IMR-90 (cell line): ENCODE data around the gene BEND3. TPM values are rescaled to one million over a fixed set of nuclear protein-coding genes. Genes with fewer than 3 reads are reported as not detected.

Experiments
- ATAC-seq: fragments of 200-7000 bp; cut with Tn5 transposase; 2 replicates; pipeline ENCODE4 v1.9.1; 2020; ENCODE audit warnings: low read depth, mild to moderate bottlenecking, moderate library complexity
- BruUV-seq: library from RNA; stranded (reverse); fragments of 400-500 nt; replicated peaks from 2 replicates; lab custom pipeline; 2021; lab: Mats Ljungman, UMichigan
- CTCF ChIA-PET: fragments of 300-600 bp; formaldehyde crosslinking; extraction: SDS; loops from one replicate; lab custom pipeline; 2021; ENCODE audit warnings: antibody characterized with exemption; lab: Yijun Ruan, JAX
- POLR2A ChIA-PET: fragments of 300-600 bp; sonication (Branson Sonifier 250); formaldehyde crosslinking; loops from one replicate; lab custom pipeline; 2022; ENCODE audit warnings: antibody characterized with exemption; ENCODE audit not compliant: unreplicated experiment; lab: Charles Lee
- DNase-seq: peaks from one replicate; pipeline ENCODE4 v3.0.0; 2013
- H2AFZ ChIP-seq: replicated peaks from 2 replicates; pipeline ENCODE3; 2013; ENCODE audit warnings: low read length, mild to moderate bottlenecking; ENCODE audit not compliant: poor library complexity
- H2AK5ac ChIP-seq: 2 replicates; pipeline ENCODE4 v1.6.1; 2013; ENCODE audit warnings: low read depth, low read length, inconsistent platforms
- H2AK9ac ChIP-seq: replicated peaks from 2 replicates; pipeline ENCODE3; 2013; ENCODE audit warnings: mild to moderate bottlenecking, low read depth, low read length, moderate library complexity; ENCODE audit not compliant: poor library complexity
- H2BK120ac ChIP-seq: 2 replicates; pipeline ENCODE4 v1.6.1; 2013; ENCODE audit warnings: low read depth, low read length, inconsistent platforms
- H2BK15ac ChIP-seq: 3 replicates; pipeline ENCODE4 v1.6.1; 2013; ENCODE audit warnings: low read depth, low read length, inconsistent platforms
- H2BK20ac ChIP-seq: 2 replicates; pipeline ENCODE4 v1.6.1; 2013; ENCODE audit warnings: low read depth, mild to moderate bottlenecking, inconsistent platforms, low read length, moderate library complexity
- H2BK5ac ChIP-seq: 2 replicates; pipeline ENCODE4 v1.6.1; 2013; ENCODE audit warnings: mild to moderate bottlenecking, low read depth, low read length, inconsistent platforms; ENCODE audit not compliant: poor library complexity, severe bottlenecking
- H3K14ac ChIP-seq: replicated peaks from 2 replicates; pipeline ENCODE4 v1.6.1; 2013; ENCODE audit warnings: low read depth, low read length, inconsistent platforms
- H3K18ac ChIP-seq: 2 replicates; pipeline ENCODE4 v1.6.1; 2013; ENCODE audit warnings: low read depth, low read length, control low read depth
- H3K23ac ChIP-seq: 2 replicates; pipeline ENCODE4 v1.6.1; 2013; ENCODE audit warnings: low read depth, low read length, inconsistent platforms
- H3K27ac ChIP-seq: 2 replicates; pipeline ENCODE4 v1.5.1; 2013; ENCODE audit warnings: mild to moderate bottlenecking, control low read depth, low read length; ENCODE audit not compliant: insufficient read depth
- H3K27me3 ChIP-seq: 2 replicates; pipeline ENCODE4 v1.6.1; 2013; ENCODE audit warnings: low read length; ENCODE audit not compliant: control insufficient read depth, insufficient read depth
- H3K36me3 ChIP-seq: 2 replicates; pipeline ENCODE4 v1.6.1; 2013; ENCODE audit warnings: low read length, mixed read lengths; ENCODE audit not compliant: control insufficient read depth, insufficient read depth
- H3K4ac ChIP-seq: 2 replicates; pipeline ENCODE4 v1.6.1; 2013; ENCODE audit warnings: low read depth, low read length, inconsistent platforms
- H3K4me1 ChIP-seq: 2 replicates; pipeline ENCODE4 v1.6.1; 2013; ENCODE audit warnings: low read length, mixed read lengths; ENCODE audit not compliant: control insufficient read depth, insufficient read depth
- H3K4me2 ChIP-seq: 2 replicates; pipeline ENCODE4 v1.6.1; 2013; ENCODE audit warnings: low read depth, mild to moderate bottlenecking, control low read depth, low read length, moderate library complexity
- H3K4me3 ChIP-seq: 2 replicates; pipeline ENCODE4 v1.5.1; 2013; ENCODE audit warnings: low read depth, mild to moderate bottlenecking, control low read depth, low read length, moderate library complexity; ENCODE audit not compliant: insufficient read depth
- H3K56ac ChIP-seq: 2 replicates; pipeline ENCODE4 v1.6.1; 2013; ENCODE audit warnings: low read length, inconsistent platforms; ENCODE audit not compliant: insufficient read depth; ENCODE audit errors: extremely low read depth
- H3K79me1 ChIP-seq, 2 experiments: 2 replicates each; pipeline ENCODE4 v1.6.1; 2013; ENCODE audit warnings: low read length in 2 of 2, inconsistent platforms in 1 of 2, low read depth in 1 of 2
- H3K9ac ChIP-seq: 2 replicates; pipeline ENCODE4 v1.6.1; 2013; ENCODE audit warnings: low read depth, low read length, control low read depth
- H3K9me1 ChIP-seq: 2 replicates; pipeline ENCODE4 v1.6.1; 2013; ENCODE audit warnings: low read length, inconsistent platforms; ENCODE audit not compliant: insufficient read depth
- H3K9me3 ChIP-seq: 2 replicates; pipeline ENCODE4 v1.6.1; 2013; ENCODE audit warnings: low read length; ENCODE audit not compliant: control insufficient read depth, insufficient read depth
- H4K20me1 ChIP-seq: 2 replicates; pipeline ENCODE4 v1.6.1; 2013; ENCODE audit warnings: low read length, inconsistent platforms; ENCODE audit not compliant: insufficient read depth
- H4K5ac ChIP-seq: 2 replicates; pipeline ENCODE4 v1.6.1; 2013; ENCODE audit warnings: mild to moderate bottlenecking, low read depth, low read length, control low read depth
- H4K8ac ChIP-seq, 2 experiments: 2 replicates each; pipeline ENCODE4 v1.6.1; 2013; ENCODE audit warnings: low read depth in 2 of 2, low read length in 2 of 2, control low read depth in 1 of 2, inconsistent platforms in 1 of 2
- H4K91ac ChIP-seq: 2 replicates; pipeline ENCODE4 v1.6.1; 2013; ENCODE audit warnings: low read depth, low read length, inconsistent platforms; ENCODE audit not compliant: insufficient read depth
- BHLHE40 ChIP-seq: fragments of 150-350 bp; IDR thresholded peaks from 2 replicates; pipeline ENCODE4 v1.6.1; 2016; ENCODE audit warnings: mild to moderate bottlenecking, low read depth, low read length
- CEBPB ChIP-seq: IDR thresholded peaks from 2 replicates; pipeline ENCODE4 v1.6.1; 2012; ENCODE audit warnings: low read depth, low read length, improper control_type of control experiment
- CHD1 ChIP-seq: IDR thresholded peaks from 2 replicates; pipeline ENCODE4 v1.6.1; 2012; ENCODE audit warnings: low read depth, low read length, improper control_type of control experiment
- CTCF ChIP-seq: conservative IDR thresholded peaks from 2 replicates; pipeline ENCODE4 v1.5.1; 2012; ENCODE audit warnings: mild to moderate bottlenecking, low read depth, low read length, improper control_type of control experiment
- FOS ChIP-seq: fragments of 150-350 bp; IDR thresholded peaks from 2 replicates; pipeline ENCODE4 v1.6.1; 2016; ENCODE audit warnings: low read depth, low read length
- MAFK ChIP-seq: IDR thresholded peaks from 2 replicates; pipeline ENCODE4 v1.6.1; 2012; ENCODE audit warnings: low read depth, low read length, improper control_type of control experiment
- MXI1 ChIP-seq: IDR thresholded peaks from 2 replicates; pipeline ENCODE4 v1.6.1; 2012; ENCODE audit warnings: low read depth, mild to moderate bottlenecking, low read length, moderate library complexity, borderline replicate concordance
- NFE2L2 ChIP-seq: fragments of 150-350 bp; IDR thresholded peaks from 2 replicates; pipeline ENCODE4 v1.6.1; 2016; ENCODE audit warnings: low read depth, mild to moderate bottlenecking, low read length
- RAD21 ChIP-seq: IDR thresholded peaks from 2 replicates; pipeline ENCODE4 v1.6.1; 2012; ENCODE audit warnings: low read length, improper control_type of control experiment
- RCOR1 ChIP-seq: IDR thresholded peaks from 2 replicates; pipeline ENCODE4 v1.6.1; 2012; ENCODE audit warnings: mild to moderate bottlenecking, low read length, improper control_type of control experiment; ENCODE audit not compliant: insufficient replicate concordance
- RFX5 ChIP-seq: IDR thresholded peaks from 2 replicates; pipeline ENCODE4 v1.8.0; 2012; ENCODE audit warnings: low read depth, mild to moderate bottlenecking, low read length, moderate library complexity
- SMC3 ChIP-seq: fragments of 150-350 bp; IDR thresholded peaks from 2 replicates; pipeline ENCODE4 v1.6.1; 2016; ENCODE audit warnings: low read depth, mild to moderate bottlenecking, antibody characterized with exemption, low read length, moderate library complexity
- WGBS, 2 experiments: methylation state at CpG; one replicate each; pipeline versions ENCODE4 v1.1.5 to v1.1.7; 2013; ENCODE audit warnings: missing lambda C conversion rate in 2 of 2; ENCODE audit not compliant: insufficient read length in 1 of 2; ENCODE audit errors: extremely low coverage in 2 of 2; 5-methylcytosine and 5-hydroxymethylcytosine counted together
- dilution Hi-C: fragments of 300-500 bp; cut with HindIII; formaldehyde crosslinking; loops from one replicate; pipeline ENCODE4 v1.14.3; 2018; ENCODE audit warnings: low sequenced_read_pairs; ENCODE audit not compliant: unreplicated experiment
- in situ Hi-C: fragments of 300-500 bp; cut with MboI; formaldehyde crosslinking; loops from 3 replicates; pipeline ENCODE4 v1.14.3; 2019; ENCODE audit warnings: low sequenced_read_pairs, inconsistent platforms, mixed read lengths
- intact Hi-C: fragments of 100-400 bp; cut with micrococcal nuclease; formaldehyde crosslinking; loops from 2 replicates; pipeline ENCODE4 v1.10.0; 2022
- polyA plus RNA-seq, 3 experiments: library from polyadenylated mRNA; depleted of rRNA; stranded (reverse); fragments of >200 nt; gene quantifications; 2 replicates each; pipeline ENCODE4 v1.2.3, GENCODE V29; 2012; ENCODE audit warnings: low replicate concordance in 1 of 3
- total RNA-seq: library from RNA; depleted of rRNA; stranded (reverse); fragments of >200 nt; gene quantifications from 2 replicates; pipeline ENCODE4 v1.2.3, GENCODE V29; 2012

The BEND3 gene
- total and polyA plus RNA-seq, 2 of the 4 experiments (the other 2 are of a cell fraction) = 1.2 to 1.8 TPM

GRCh38 chr6:107156617-107157016, 41.3 kb upstream of the BEND3 start:
- Histone ChIP-seq H2AFZ (no peak overlapping the region), H2BK5ac (no peak overlapping the region), H3K36me3 (no peaks in the 10 kb centered on the region), H4K8ac (no peak overlapping the region), H2BK20ac (no peak overlapping the region), H3K9me1 (no peaks in the 10 kb centered on the region), H4K91ac (no peak overlapping the region), H3K4ac (no peak overlapping the region), H2BK120ac (no peak overlapping the region), H2BK15ac (no peak overlapping the region), H3K4me1 (no peaks in the 10 kb centered on the region), H3K56ac (no peak overlapping the region), H3K9me3 (no peaks in the 10 kb centered on the region), H3K14ac (no peak overlapping the region; the same call in 1 of the 2 replicates), H3K4me2 (no peak overlapping the region), H4K5ac (no peak overlapping the region), H3K23ac (no peak overlapping the region), H2AK9ac (no peak overlapping the region), H3K4me3 (no peak overlapping the region), H3K79me1 (no peaks in the 10 kb centered on the region), H3K27me3 (no peaks in the 10 kb centered on the region), H3K18ac (no peak overlapping the region), H2AK5ac (no peak overlapping the region), H4K20me1 (no peaks in the 10 kb centered on the region), H3K27ac (no peak overlapping the region), H3K9ac (no peak overlapping the region)
- intact Hi-C loops = no loop called here
- in situ Hi-C loops = no loop called here
- no peak for DNase-seq
- TF ChIP-seq RCOR1 = no peak
- TF ChIP-seq NFE2L2 = no peak
- no peak for TF ChIP-seq CHD1
- no peak for TF ChIP-seq RFX5
- TF ChIP-seq MXI1 = no peak
- no peak for TF ChIP-seq CTCF
- no peak for TF ChIP-seq MAFK
- TF ChIP-seq CEBPB = no peak
- TF ChIP-seq RAD21 = no peak
- TF ChIP-seq SMC3 = no peak
- no peak for TF ChIP-seq FOS
- TF ChIP-seq BHLHE40 = no peak
- WGBS, 2 experiments = 92% methylated on average over 2 of the region's 2 CpGs; no CpG with 5 or more reads in 1 of the 2 experiments
- no peak for ATAC-seq
- ChIA-PET CTCF (no interaction called here), POLR2A (no interaction called here)
- BruUV-seq = no TSS peak
- dilution Hi-C loops = no loop called here
